ENCODE data around the gene CDC73.
"Not testable (repeated sequence)": the region's sequence is repeated elsewhere in the genome, so short reads cannot be mapped to it uniquely, and the experiment has no call there.

The CDC73 gene

GRCh38 chr1:193113258-193113991 is 8.4 kb upstream of the CDC73 start:
- no peak for DNase-seq (ENCODE audit: extremely low read depth in 1 of 2, low read depth in 1 of 2)

- DNase-seq (ENCODE audit: extremely low read depth in 1 of 2, low read depth in 1 of 2): no peak
These were observed 7.9 kb upstream of the CDC73 start for GRCh38 chr1:193113992-193114332.

- no peak for DNase-seq (ENCODE audit: extremely low read depth in 1 of 2, low read depth in 1 of 2)
These were observed 7.2 kb upstream of the CDC73 start for GRCh38 chr1:193114485-193115095.

- no peak for DNase-seq (ENCODE audit: extremely low read depth in 1 of 2, low read depth in 1 of 2)
These were observed 6.1 kb upstream of the CDC73 start for GRCh38 chr1:193115629-193116227.

- DNase-seq (ENCODE audit: extremely low read depth in 1 of 2, low read depth in 1 of 2): not testable (repeated sequence)
These were observed 4.7 kb upstream of the CDC73 start for GRCh38 chr1:193117167-193117566.

- no peak for DNase-seq (ENCODE audit: extremely low read depth in 1 of 2, low read depth in 1 of 2)
These were observed 3.6 kb upstream of the CDC73 start for GRCh38 chr1:193118194-193118593.

GRCh38 chr1:193118803-193119730 is 2.8 kb upstream of the CDC73 start:
- no peak for DNase-seq (ENCODE audit: extremely low read depth in 1 of 2, low read depth in 1 of 2)

- no peak for DNase-seq (ENCODE audit: extremely low read depth in 1 of 2, low read depth in 1 of 2)
These were observed 1.1 kb upstream of the CDC73 start for GRCh38 chr1:193120604-193121166.

GRCh38 chr1:193123751-193124150 is 1.9 kb downstream of the CDC73 start:
- DNase-seq (ENCODE audit: extremely low read depth in 1 of 2, low read depth in 1 of 2): no peak

- DNase-seq (ENCODE audit: extremely low read depth in 1 of 2, low read depth in 1 of 2): no peak
These were observed 3.5 kb downstream of the CDC73 start for GRCh38 chr1:193125369-193125768.

- DNase-seq (ENCODE audit: extremely low read depth in 1 of 2, low read depth in 1 of 2): no peak
These were observed 9.5 kb downstream of the CDC73 start for GRCh38 chr1:193131266-193131860.

GRCh38 chr1:193140254-193140653 is 18.4 kb downstream of the CDC73 start:
- no peak for DNase-seq (ENCODE audit: extremely low read depth in 1 of 2, low read depth in 1 of 2)

GRCh38 chr1:193141804-193142203 is 20.0 kb downstream of the CDC73 start:
- no peak for DNase-seq (ENCODE audit: extremely low read depth in 1 of 2, low read depth in 1 of 2)

- DNase-seq (ENCODE audit: extremely low read depth in 1 of 2, low read depth in 1 of 2): no peak
These were observed 20.6 kb downstream of the CDC73 start for GRCh38 chr1:193142409-193142808.

GRCh38 chr1:193143285-193143684 is 21.5 kb downstream of the CDC73 start:
- no peak for DNase-seq (ENCODE audit: extremely low read depth in 1 of 2, low read depth in 1 of 2)

- no peak for DNase-seq (ENCODE audit: extremely low read depth in 1 of 2, low read depth in 1 of 2)
These were observed 22.6 kb downstream of the CDC73 start for GRCh38 chr1:193144361-193144938.

- DNase-seq (ENCODE audit: extremely low read depth in 1 of 2, low read depth in 1 of 2): no peak
These were observed 23.2 kb downstream of the CDC73 start for GRCh38 chr1:193144999-193145398.

GRCh38 chr1:193156117-193156821 is 34.4 kb downstream of the CDC73 start:
- no peak for DNase-seq (ENCODE audit: extremely low read depth in 1 of 2, low read depth in 1 of 2)

GRCh38 chr1:193156822-193157142 is 35.0 kb downstream of the CDC73 start:
- DNase-seq (ENCODE audit: extremely low read depth in 1 of 2, low read depth in 1 of 2): no peak

GRCh38 chr1:193157360-193157759 is 35.5 kb downstream of the CDC73 start:
- no peak for DNase-seq (ENCODE audit: extremely low read depth in 1 of 2, low read depth in 1 of 2)

Data from activated CD8-positive, alpha-beta memory T cell treated with anti-CD3 and anti-CD28 coated beads for 1 hour (primary cell).